ENCODE data around the gene SMIM10L2A. TPM values are rescaled to one million over a fixed set of nuclear protein-coding genes. Genes with fewer than 3 reads are reported as not detected.

SMIM10L2A gene
- total and polyA plus RNA-seq, 2 of the 4 experiments (the other 2 are of a cell fraction) = under 0.01 to 0.10 TPM

DNA sequence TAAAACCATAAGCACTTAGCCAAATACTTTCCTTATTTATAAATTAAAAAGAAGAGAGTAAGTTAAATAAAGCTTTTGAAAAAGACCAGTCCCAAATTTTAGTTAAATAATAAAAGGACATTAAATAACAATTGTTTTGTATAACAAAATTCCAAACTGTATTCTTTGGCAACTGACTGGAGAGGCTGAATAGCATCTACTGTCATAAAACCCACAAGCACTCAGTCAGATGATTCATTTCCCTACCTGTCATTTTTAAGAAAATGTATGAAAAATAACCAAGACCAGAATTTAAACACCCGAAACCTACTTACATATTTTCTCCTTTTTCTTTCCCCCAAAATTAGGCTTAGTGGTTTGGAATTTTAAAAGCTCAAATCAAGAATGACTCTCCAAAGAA lies 32.5 kb upstream of the SMIM10L2A start:
- no TSS peak for BruUV-seq (replicated peaks)
- H3K4me3 ChIP-seq (ENCODE audit: insufficient read depth, low read depth, low read length) = no peak overlapping the region
- 100% methylated on average over 1 of the region's 1 CpG; no CpG with 5 or more reads in 1 of the 2 experiments for WGBS, 2 experiments (ENCODE audit: extremely low coverage in 2 of 2, insufficient read length in 1 of 2)

More for the DNA sequence above, 32.5 kb upstream of the SMIM10L2A start:
- H3K18ac ChIP-seq (ENCODE audit: low read depth, low read length) = no peak overlapping the region
- dilution Hi-C loops (cut with HindIII; ENCODE audit: low sequenced_read_pairs, unreplicated experiment) (no loop called here), intact Hi-C loops (cut with micrococcal nuclease) (no loop called here), in situ Hi-C loops (cut with MboI; ENCODE audit: low sequenced_read_pairs) (no loop called here)
- H2BK15ac ChIP-seq (ENCODE audit: low read depth, low read length) = no peak overlapping the region
- no peaks in the 10 kb centered on the region for H3K9me1 ChIP-seq (ENCODE audit: insufficient read depth, low read length)
- no peak overlapping the region for H3K4ac ChIP-seq (ENCODE audit: low read depth, low read length)
- H3K9me3 ChIP-seq (ENCODE audit: control insufficient read depth, insufficient read depth, low read length) = no peaks in the 10 kb centered on the region
- no peak overlapping the region for H2AK5ac ChIP-seq (ENCODE audit: low read depth, low read length)
- H3K4me2 ChIP-seq (ENCODE audit: low read depth, low read length) = no peak overlapping the region
- H4K20me1 ChIP-seq (ENCODE audit: insufficient read depth, low read length) = no peaks in the 10 kb centered on the region
- H3K27me3 ChIP-seq (ENCODE audit: control insufficient read depth, insufficient read depth, low read length) = no peaks in the 10 kb centered on the region
- no peak overlapping the region for H3K56ac ChIP-seq (ENCODE audit: extremely low read depth, insufficient read depth, low read length)
- H2AFZ ChIP-seq (replicated peaks; ENCODE audit: low read length, poor library complexity) = no peak overlapping the region
- H3K23ac ChIP-seq (ENCODE audit: low read depth, low read length) = no peak overlapping the region
- no peak overlapping the region for H4K5ac ChIP-seq (ENCODE audit: low read depth, low read length)
- H3K79me1 ChIP-seq (ENCODE audit: low read depth in 1 of 2, low read length in 2 of 2) = no peaks in the 10 kb centered on the region
- TF ChIP-seq CHD1 (IDR thresholded peaks at IDR 0.05; ENCODE audit: low read depth, low read length) = no peak
- no peak for TF ChIP-seq CEBPB (IDR thresholded peaks at IDR 0.05; ENCODE audit: low read depth, low read length)
- no peak for TF ChIP-seq SMC3 (IDR thresholded peaks at IDR 0.05; ENCODE audit: low read depth, low read length)
- TF ChIP-seq, protein P1, sequence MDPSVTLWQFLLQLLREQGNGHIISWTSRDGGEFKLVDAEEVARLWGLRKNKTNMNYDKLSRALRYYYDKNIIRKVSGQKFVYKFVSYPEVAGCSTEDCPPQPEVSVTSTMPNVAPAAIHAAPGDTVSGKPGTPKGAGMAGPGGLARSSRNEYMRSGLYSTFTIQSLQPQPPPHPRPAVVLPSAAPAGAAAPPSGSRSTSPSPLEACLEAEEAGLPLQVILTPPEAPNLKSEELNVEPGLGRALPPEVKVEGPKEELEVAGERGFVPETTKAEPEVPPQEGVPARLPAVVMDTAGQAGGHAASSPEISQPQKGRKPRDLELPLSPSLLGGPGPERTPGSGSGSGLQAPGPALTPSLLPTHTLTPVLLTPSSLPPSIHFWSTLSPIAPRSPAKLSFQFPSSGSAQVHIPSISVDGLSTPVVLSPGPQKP (IDR thresholded peaks at IDR 0.05; ENCODE audit: borderline replicate concordance, low read depth, low read length) = no peak
- TF ChIP-seq MAFK (IDR thresholded peaks at IDR 0.05; ENCODE audit: low read depth, low read length) = no peak
- no peak for TF ChIP-seq BHLHE40 (IDR thresholded peaks at IDR 0.05; ENCODE audit: low read depth, low read length)
- no peak for TF ChIP-seq MAZ (IDR thresholded peaks at IDR 0.05; ENCODE audit: borderline replicate concordance, low read depth, low read length)
- no peak for TF ChIP-seq RFX5 (IDR thresholded peaks at IDR 0.05; ENCODE audit: low read depth, low read length)
- no peak for TF ChIP-seq RAD21 (IDR thresholded peaks at IDR 0.05; ENCODE audit: low read length)
- TF ChIP-seq, protein P2, sequence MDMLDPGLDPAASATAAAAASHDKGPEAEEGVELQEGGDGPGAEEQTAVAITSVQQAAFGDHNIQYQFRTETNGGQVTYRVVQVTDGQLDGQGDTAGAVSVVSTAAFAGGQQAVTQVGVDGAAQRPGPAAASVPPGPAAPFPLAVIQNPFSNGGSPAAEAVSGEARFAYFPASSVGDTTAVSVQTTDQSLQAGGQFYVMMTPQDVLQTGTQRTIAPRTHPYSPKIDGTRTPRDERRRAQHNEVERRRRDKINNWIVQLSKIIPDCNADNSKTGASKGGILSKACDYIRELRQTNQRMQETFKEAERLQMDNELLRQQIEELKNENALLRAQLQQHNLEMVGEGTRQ (IDR thresholded peaks at IDR 0.05; ENCODE audit: low read depth, low read length) = no peak
- H2BK5ac ChIP-seq (ENCODE audit: low read depth, low read length, poor library complexity, severe bottlenecking) = no peak overlapping the region
- H3K27ac ChIP-seq (ENCODE audit: insufficient read depth, low read length) = no peak overlapping the region
- ATAC-seq (ENCODE audit: low read depth) = no peak
- ChIA-PET POLR2A (ENCODE audit: unreplicated experiment) (no interaction called here), CTCF (no interaction called here)
- no peak overlapping the region for H2BK120ac ChIP-seq (ENCODE audit: low read depth, low read length)
- H4K91ac ChIP-seq (ENCODE audit: insufficient read depth, low read depth, low read length) = no peak overlapping the region
- no peak overlapping the region for H3K14ac ChIP-seq (replicated peaks; ENCODE audit: low read depth, low read length)
- H3K4me1 ChIP-seq (ENCODE audit: control insufficient read depth, insufficient read depth, low read length) = no peaks in the 10 kb centered on the region
- no peak overlapping the region for H2BK20ac ChIP-seq (ENCODE audit: low read depth, low read length)
- no peak for DNase-seq
- no peak overlapping the region for H4K8ac ChIP-seq (ENCODE audit: low read depth in 2 of 2, low read length in 2 of 2)
- H2AK9ac ChIP-seq (replicated peaks; ENCODE audit: low read depth, low read length, poor library complexity) = no peak overlapping the region
- H3K9ac ChIP-seq (ENCODE audit: low read depth, low read length) = no peak overlapping the region
- H3K36me3 ChIP-seq (ENCODE audit: control insufficient read depth, insufficient read depth, low read length) = no peaks in the 10 kb centered on the region
